ENCODE data around the gene DUXB. TPM values are rescaled to one million over a fixed set of nuclear protein-coding genes. Genes with fewer than 3 reads are reported as not detected.

DUXB gene
- total and polyA plus RNA-seq, 2 of the 13 experiments (the other 11 are each of a cell fraction or from before 2014, with no cell fraction given): not detected

DNA sequence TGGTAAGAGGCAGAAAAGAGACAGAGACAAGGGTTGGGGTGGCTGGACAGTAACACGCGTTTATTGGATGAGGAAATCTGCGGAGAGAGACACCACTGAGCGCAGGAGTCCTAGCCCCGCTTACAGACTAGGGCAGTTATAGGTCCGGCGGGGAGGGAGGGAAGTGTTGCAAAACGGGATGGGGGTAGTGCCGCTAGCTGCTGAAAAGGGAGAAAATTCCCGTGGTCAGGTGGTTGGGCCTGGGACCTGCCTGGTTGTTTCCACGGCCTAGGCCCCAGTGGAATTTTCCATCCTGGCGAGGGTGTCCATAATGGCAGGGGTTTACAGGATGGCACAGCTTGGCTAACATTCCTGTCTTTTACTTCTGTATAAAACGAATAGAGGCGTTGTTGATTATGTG is 19.0 kb downstream of the DUXB start:
- in situ Hi-C loops (cut with HindIII; ENCODE audit: extremely low pct_ligation_motif_present, low pct_unique_long_range_greater_than_20kb): no loop called here
- FAIRE-seq (no peak), ATAC-seq (peak; percentile 93), DNase-seq (ENCODE audit: low spot score) (peak; percentile 69)
- peaks cover 10% of the 10 kb centered on the region for H3K4me1 ChIP-seq (ENCODE audit: insufficient read depth, low read length)
- H3K4me2 ChIP-seq (ENCODE audit: low read depth, low read length): peak overlapping the region; percentile 58
- no TSS peak for BruUV-seq (replicated peaks)
- intact Hi-C loops (cut with micrococcal nuclease; ENCODE audit: unreplicated experiment): no loop called here
- H3K9me3 ChIP-seq (ENCODE audit: low read length): peaks cover 5% of the 10 kb centered on the region; the same call in 1 of the 2 replicates
- peak overlapping the region; percentile 11 to 43 (median 36); a peak in 3 of 6 replicates for H3K4me3 ChIP-seq (replicated peaks in 1 of 3; ENCODE audit: insufficient read depth in 1 of 3, low read depth in 2 of 3, low read length in 3 of 3)
- 18% methylated on average over 14 of the region's 14 CpGs for WGBS (ENCODE audit: low lambda C conversion rate)
- peak overlapping the region; percentile 59 for H2AFZ ChIP-seq (ENCODE audit: low read length)
- H3K27me3 ChIP-seq (ENCODE audit: control insufficient read depth in 1 of 2, insufficient read depth in 2 of 2, low read length in 2 of 2): no peaks in the 10 kb centered on the region; a peak in 1 of 5 replicates
- H3K79me2 ChIP-seq (ENCODE audit: insufficient read depth, low read length): no peaks in the 10 kb centered on the region
- no peak overlapping the region for H3K27ac ChIP-seq (ENCODE audit: extremely low read length, insufficient read depth, low read length)
- CTCF ChIA-PET (ENCODE audit: low intra/inter-chr PET ratio, low total read pairs): no interaction called here
- no peaks in the 10 kb centered on the region for H3K36me3 ChIP-seq (replicated peaks in 1 of 2; ENCODE audit: control insufficient read depth in 1 of 2, insufficient read depth in 2 of 2, low read length in 2 of 2)
- H3K9ac ChIP-seq (ENCODE audit: insufficient read depth, low read depth, low read length): no peak overlapping the region
- H4K20me1 ChIP-seq (ENCODE audit: insufficient read depth, low read length): no peaks in the 10 kb centered on the region
- POLR2A ChIA-PET: no interaction called here
- no peak for TF ChIP-seq MZF1 (CRISPR knock-in tag; IDR thresholded peaks at IDR 0.05; ENCODE audit: borderline replicate concordance)
- TF ChIP-seq, protein P1, sequence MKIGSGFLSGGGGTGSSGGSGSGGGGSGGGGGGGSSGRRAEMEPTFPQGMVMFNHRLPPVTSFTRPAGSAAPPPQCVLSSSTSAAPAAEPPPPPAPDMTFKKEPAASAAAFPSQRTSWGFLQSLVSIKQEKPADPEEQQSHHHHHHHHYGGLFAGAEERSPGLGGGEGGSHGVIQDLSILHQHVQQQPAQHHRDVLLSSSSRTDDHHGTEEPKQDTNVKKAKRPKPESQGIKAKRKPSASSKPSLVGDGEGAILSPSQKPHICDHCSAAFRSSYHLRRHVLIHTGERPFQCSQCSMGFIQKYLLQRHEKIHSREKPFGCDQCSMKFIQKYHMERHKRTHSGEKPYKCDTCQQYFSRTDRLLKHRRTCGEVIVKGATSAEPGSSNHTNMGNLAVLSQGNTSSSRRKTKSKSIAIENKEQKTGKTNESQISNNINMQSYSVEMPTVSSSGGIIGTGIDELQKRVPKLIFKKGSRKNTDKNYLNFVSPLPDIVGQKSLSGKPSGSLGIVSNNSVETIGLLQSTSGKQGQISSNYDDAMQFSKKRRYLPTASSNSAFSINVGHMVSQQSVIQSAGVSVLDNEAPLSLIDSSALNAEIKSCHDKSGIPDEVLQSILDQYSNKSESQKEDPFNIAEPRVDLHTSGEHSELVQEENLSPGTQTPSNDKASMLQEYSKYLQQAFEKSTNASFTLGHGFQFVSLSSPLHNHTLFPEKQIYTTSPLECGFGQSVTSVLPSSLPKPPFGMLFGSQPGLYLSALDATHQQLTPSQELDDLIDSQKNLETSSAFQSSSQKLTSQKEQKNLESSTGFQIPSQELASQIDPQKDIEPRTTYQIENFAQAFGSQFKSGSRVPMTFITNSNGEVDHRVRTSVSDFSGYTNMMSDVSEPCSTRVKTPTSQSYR (CRISPR knock-in tag; IDR thresholded peaks at IDR 0.05; ENCODE audit: borderline replicate concordance): peak; percentile 84
- TF ChIP-seq RFX1 (IDR thresholded peaks at IDR 0.05): no peak
- TF ChIP-seq, protein P2, sequence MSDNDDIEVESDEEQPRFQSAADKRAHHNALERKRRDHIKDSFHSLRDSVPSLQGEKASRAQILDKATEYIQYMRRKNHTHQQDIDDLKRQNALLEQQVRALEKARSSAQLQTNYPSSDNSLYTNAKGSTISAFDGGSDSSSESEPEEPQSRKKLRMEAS (IDR thresholded peaks at IDR 0.05): peak; percentile 46
- TF ChIP-seq SOX13 (IDR thresholded peaks at IDR 0.05): no peak
- TF ChIP-seq SOX13 (CRISPR knock-in tag; conservative IDR thresholded peaks at IDR 0.05 in 1 of 2, IDR thresholded peaks at IDR 0.05 in 1 of 2): peak in 1 of 2 experiments; percentile 25; a peak in 1 of 4 replicates
- TF ChIP-seq ZNF644 (CRISPR knock-in tag; IDR thresholded peaks at IDR 0.05; ENCODE audit: low read depth): no peak
- TF ChIP-seq MEF2D (CRISPR knock-in tag; IDR thresholded peaks at IDR 0.05): no peak
- TF ChIP-seq EP300 (IDR thresholded peaks at IDR 0.05; ENCODE audit: low read depth in 2 of 2, low read length in 2 of 2): peak in 1 of 2 experiments; percentile 65; a peak in 1 of 4 replicates
- TF ChIP-seq EP300 (CRISPR knock-in tag; IDR thresholded peaks at IDR 0.05; ENCODE audit: borderline replicate concordance): no peak
- TF ChIP-seq TBX3 (IDR thresholded peaks at IDR 0.05; ENCODE audit: borderline replicate concordance): peak; percentile 42; the same call in 1 of the 2 replicates
- 0 out of 2 replicates have a peak, but pooled peaks have one; percentile 34 for TF ChIP-seq PHF21A (CRISPR knock-in tag; IDR thresholded peaks at IDR 0.05)
- TF ChIP-seq, protein P3, sequence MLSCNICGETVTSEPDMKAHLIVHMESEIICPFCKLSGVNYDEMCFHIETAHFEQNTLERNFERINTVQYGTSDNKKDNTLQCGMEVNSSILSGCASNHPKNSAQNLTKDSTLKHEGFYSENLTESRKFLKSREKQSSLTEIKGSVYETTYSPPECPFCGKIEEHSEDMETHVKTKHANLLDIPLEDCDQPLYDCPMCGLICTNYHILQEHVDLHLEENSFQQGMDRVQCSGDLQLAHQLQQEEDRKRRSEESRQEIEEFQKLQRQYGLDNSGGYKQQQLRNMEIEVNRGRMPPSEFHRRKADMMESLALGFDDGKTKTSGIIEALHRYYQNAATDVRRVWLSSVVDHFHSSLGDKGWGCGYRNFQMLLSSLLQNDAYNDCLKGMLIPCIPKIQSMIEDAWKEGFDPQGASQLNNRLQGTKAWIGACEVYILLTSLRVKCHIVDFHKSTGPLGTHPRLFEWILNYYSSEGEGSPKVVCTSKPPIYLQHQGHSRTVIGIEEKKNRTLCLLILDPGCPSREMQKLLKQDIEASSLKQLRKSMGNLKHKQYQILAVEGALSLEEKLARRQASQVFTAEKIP (CRISPR knock-in tag; IDR thresholded peaks at IDR 0.05; ENCODE audit: borderline replicate concordance): no peak
- peak; percentile 56 for TF ChIP-seq CEBPG (CRISPR knock-in tag; IDR thresholded peaks at IDR 0.05)
- TF ChIP-seq, protein P4, sequence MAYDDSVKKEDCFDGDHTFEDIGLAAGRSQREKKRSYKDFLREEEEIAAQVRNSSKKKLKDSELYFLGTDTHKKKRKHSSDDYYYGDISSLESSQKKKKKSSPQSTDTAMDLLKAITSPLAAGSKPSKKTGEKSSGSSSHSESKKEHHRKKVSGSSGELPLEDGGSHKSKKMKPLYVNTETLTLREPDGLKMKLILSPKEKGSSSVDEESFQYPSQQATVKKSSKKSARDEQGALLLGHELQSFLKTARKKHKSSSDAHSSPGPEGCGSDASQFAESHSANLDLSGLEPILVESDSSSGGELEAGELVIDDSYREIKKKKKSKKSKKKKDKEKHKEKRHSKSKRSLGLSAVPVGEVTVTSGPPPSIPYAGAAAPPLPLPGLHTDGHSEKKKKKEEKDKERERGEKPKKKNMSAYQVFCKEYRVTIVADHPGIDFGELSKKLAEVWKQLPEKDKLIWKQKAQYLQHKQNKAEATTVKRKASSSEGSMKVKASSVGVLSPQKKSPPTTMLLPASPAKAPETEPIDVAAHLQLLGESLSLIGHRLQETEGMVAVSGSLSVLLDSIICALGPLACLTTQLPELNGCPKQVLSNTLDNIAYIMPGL (CRISPR knock-in tag; IDR thresholded peaks at IDR 0.05; ENCODE audit: borderline replicate concordance in 1 of 2, low read depth in 1 of 2): 0 out of 4 replicates have a peak, but pooled peaks of 1 of the 2 experiments have one; percentile 22
- TF ChIP-seq SKI (IDR thresholded peaks at IDR 0.05; ENCODE audit: partially characterized antibody): no peak
- TF ChIP-seq JUN (CRISPR knock-in tag; IDR thresholded peaks at IDR 0.05): no peak
- TF ChIP-seq ZMYM4 (CRISPR knock-in tag; IDR thresholded peaks at IDR 0.05): peak; percentile 43; the same call in 1 of the 2 replicates
- no peak for TF ChIP-seq PRPF4 (IDR thresholded peaks at IDR 0.05; ENCODE audit: low read depth, low read length, poor library complexity, severe bottlenecking)
